Stomach (tissue), 9 donors: ENCODE results near the gene GRK3. TPM values are rescaled to one million over a fixed set of nuclear protein-coding genes. Genes with fewer than 3 reads are reported as not detected.

Experiments
- DNase-seq, 2 donors: peaks; one replicate each; pipeline versions ENCODE4 v3.0.0 to v3.0.0-alpha.2; 2013 to 2019
- H3K27ac ChIP-seq, 5 donors: fragments of 200-600 bp in 4 of 5; sonication (generic) in 4 of 5; one replicate each; pipeline ENCODE4 v1.5.1; 2013 to 2019; ENCODE audit warnings: mild to moderate bottlenecking in 1 of 5, moderate library complexity in 1 of 5
- H3K27me3 ChIP-seq, 3 donors: fragments of 200-600 bp; sonication (generic); one replicate each; pipeline ENCODE4 v1.5.1; 2017 to 2019; ENCODE audit warnings: mixed run types in 1 of 3
- H3K36me3 ChIP-seq, 4 donors: fragments of 200-600 bp; sonication (generic); 1 replicate in 3 of 4; 2 replicates in 1 of 4; pipeline ENCODE4 v1.5.1; 2016 to 2019
- H3K4me1 ChIP-seq, 4 donors: fragments of 200-600 bp; sonication (generic); one replicate each; pipeline ENCODE4 v1.5.1; 2016 to 2019
- H3K4me3 ChIP-seq, 4 donors: fragments of 200-600 bp; sonication (generic) in 3 of 4; one replicate each; pipeline ENCODE4 v1.5.1; 2016 to 2019; ENCODE audit warnings: mild to moderate bottlenecking in 1 of 4
- H3K9me3 ChIP-seq, 4 donors: fragments of 200-600 bp; sonication (generic); one replicate each; pipeline ENCODE4 v1.5.1; 2016 to 2019
- EP300 ChIP-seq: sonication (generic); formaldehyde crosslinking; IDR thresholded peaks from one replicate; pipeline ENCODE4 v1.6.1; 2017; ENCODE audit warnings: antibody characterized with exemption
- POLR2A ChIP-seq, 4 donors: fragments of 450-650 bp; IDR thresholded peaks; one replicate each; pipeline ENCODE4 v1.6.1; 2016; ENCODE audit warnings: antibody characterized with exemption in 4 of 4, control low read depth in 2 of 4, mild to moderate bottlenecking in 1 of 4, moderate library complexity in 1 of 4
- POLR2AphosphoS5 ChIP-seq, 3 donors: sonication (generic); formaldehyde crosslinking; IDR thresholded peaks; one replicate each; pipeline ENCODE4 v1.6.1; 2016; ENCODE audit warnings: antibody characterized with exemption in 3 of 3
- WGBS, 5 donors: extraction: QIAGEN DNeasy Blood & Tissue Kit in 3 of 5; methylation state at CpG; one replicate each; pipeline versions ENCODE4 v1.1.5 to v1.1.7; 2013 to 2018; 5-methylcytosine and 5-hydroxymethylcytosine counted together
- intact Hi-C: fragments of 100-400 bp; cut with DNase I; formaldehyde crosslinking; loops from one replicate; pipeline ENCODE4 v1.15.1; 2023; ENCODE audit warnings: low total_unique reads
- polyA plus RNA-seq, 3 donors: library from polyadenylated mRNA; stranded (reverse); fragments of 200-250 nt; gene quantifications; one replicate each; pipeline ENCODE4 v1.2.3, GENCODE V29; 2013
- total RNA-seq, 5 donors: library from RNA; depleted of rRNA; stranded (reverse); fragments of >200 nt; gene quantifications; one replicate each; pipeline versions ENCODE4 v1.1.0 to v1.2.3, GENCODE V29; 2014 to 2016
- TF ChIP-seq, protein P1 (sequence below), 7 experiments: fragments of 450-650 bp in 4 of 7; fragments of 200-600 bp in 3 of 7; sonication (generic) in 3 of 7; IDR thresholded peaks; one replicate each; pipeline ENCODE4 v1.5.1; 2016 to 2019; ENCODE audit warnings: antibody characterized with exemption in 7 of 7, control low read depth in 2 of 7, mild to moderate bottlenecking in 1 of 7
- donor health status: healthy with polysubstance abuse.
- donor health status: Bipolar disorder and iron deficiency.
- donor health status: healthy.

The GRK3 gene
- total and polyA plus RNA-seq, 8 donors: 0.87 to 29.5 (median 4.1) TPM

DNA sequence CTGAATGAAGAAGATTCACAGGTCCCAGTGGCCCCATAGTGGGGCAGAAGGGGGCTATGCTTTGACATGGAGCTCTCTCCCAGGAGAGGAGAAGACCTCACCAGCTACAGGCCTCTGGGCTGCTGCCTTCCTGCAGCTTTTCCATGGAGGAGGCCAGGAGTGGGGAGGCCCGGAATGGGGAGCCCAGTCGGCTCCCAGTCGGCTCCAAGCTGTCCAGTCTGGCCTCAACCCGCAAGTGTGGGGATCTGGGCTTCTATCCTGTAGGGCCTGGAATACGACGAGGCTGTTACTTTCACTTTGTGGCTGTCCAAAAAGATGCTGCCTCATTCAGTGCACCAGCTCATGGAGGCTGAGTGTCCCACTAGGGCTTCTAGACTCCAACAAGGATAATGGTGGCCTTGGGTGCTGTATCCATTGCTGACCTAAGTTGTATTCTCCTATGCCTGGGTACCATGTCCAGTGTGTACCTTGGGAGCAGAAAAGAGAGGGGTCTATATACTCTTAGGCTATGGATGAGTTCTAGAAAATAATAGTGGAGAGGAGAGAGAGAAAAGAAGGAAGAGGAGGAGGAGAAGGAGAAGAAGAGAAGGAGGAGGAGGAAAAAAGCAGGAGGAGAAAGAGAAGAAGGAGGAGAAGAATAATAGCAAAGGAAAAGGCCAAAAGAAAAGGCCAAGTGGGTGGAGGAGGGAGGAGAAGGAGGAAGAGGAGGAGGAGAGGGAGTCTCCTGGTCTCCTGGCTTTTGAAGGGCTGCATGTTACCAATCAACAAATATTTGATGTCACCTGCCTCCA lies 178.6 kb downstream of the GRK3 start:
- Histone ChIP-seq H3K27me3 (peaks cover 0 to 20% (median 0%) of the 10 kb centered on the region in 3 donors), H3K9me3 (no peaks in the 10 kb centered on the region), H3K4me3 (no peak overlapping the region), H3K36me3 (no peaks in the 10 kb centered on the region), H3K4me1 (peaks cover 0 to 11% (median 0%) of the 10 kb centered on the region in 4 donors), H3K27ac (no peak overlapping the region)
- no peak for DNase-seq
- intact Hi-C loops: no loop called here
- TF ChIP-seq POLR2AphosphoS5 (IDR thresholded peaks at IDR 0.05): no peak
- no peak for TF ChIP-seq EP300
- TF ChIP-seq, protein P1, sequence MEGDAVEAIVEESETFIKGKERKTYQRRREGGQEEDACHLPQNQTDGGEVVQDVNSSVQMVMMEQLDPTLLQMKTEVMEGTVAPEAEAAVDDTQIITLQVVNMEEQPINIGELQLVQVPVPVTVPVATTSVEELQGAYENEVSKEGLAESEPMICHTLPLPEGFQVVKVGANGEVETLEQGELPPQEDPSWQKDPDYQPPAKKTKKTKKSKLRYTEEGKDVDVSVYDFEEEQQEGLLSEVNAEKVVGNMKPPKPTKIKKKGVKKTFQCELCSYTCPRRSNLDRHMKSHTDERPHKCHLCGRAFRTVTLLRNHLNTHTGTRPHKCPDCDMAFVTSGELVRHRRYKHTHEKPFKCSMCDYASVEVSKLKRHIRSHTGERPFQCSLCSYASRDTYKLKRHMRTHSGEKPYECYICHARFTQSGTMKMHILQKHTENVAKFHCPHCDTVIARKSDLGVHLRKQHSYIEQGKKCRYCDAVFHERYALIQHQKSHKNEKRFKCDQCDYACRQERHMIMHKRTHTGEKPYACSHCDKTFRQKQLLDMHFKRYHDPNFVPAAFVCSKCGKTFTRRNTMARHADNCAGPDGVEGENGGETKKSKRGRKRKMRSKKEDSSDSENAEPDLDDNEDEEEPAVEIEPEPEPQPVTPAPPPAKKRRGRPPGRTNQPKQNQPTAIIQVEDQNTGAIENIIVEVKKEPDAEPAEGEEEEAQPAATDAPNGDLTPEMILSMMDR (IDR thresholded peaks at IDR 0.05): no peak
- TF ChIP-seq POLR2A (IDR thresholded peaks at IDR 0.05): no peak
- 83 to 94% (median 86%) methylated on average over 5 to 6 of the region's 6 CpGs for WGBS, 5 donors

DNA sequence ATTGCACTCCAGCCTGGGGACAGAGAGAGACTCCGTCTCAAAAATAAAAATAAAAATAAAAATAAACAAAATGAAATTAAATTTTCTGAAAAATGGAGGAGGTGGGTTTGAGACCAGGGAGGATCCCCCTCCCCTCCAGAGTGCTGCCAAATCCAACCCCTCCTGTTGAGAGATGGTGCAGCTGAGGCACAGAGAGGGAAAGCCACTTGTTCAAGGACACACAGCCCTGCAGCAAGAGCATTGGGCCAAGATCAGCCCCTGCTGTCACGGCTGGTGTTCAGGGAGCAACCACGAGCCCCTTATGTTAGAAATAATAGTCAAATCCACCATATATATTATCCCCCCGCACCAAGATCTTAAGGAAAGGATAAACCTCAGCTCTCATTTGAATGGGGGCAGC lies 180.2 kb downstream of the GRK3 start:
- Histone ChIP-seq H3K4me3 (no peak overlapping the region), H3K27ac (no peak overlapping the region), H3K36me3 (no peaks in the 10 kb centered on the region), H3K27me3 (peaks cover 0 to 20% (median 0%) of the 10 kb centered on the region in 3 donors), H3K4me1 (peaks cover 0 to 18% (median 0%) of the 10 kb centered on the region in 4 donors), H3K9me3 (no peaks in the 10 kb centered on the region)
- WGBS, 5 donors: 81 to 91% (median 87%) methylated on average over 4 of the region's 4 CpGs
- intact Hi-C loops: no loop called here
- TF ChIP-seq EP300 (no peak), POLR2A (IDR thresholded peaks at IDR 0.05) (no peak), POLR2AphosphoS5 (IDR thresholded peaks at IDR 0.05) (no peak)
- TF ChIP-seq, protein P1 (IDR thresholded peaks at IDR 0.05): no peak
- no peak for DNase-seq

DNA sequence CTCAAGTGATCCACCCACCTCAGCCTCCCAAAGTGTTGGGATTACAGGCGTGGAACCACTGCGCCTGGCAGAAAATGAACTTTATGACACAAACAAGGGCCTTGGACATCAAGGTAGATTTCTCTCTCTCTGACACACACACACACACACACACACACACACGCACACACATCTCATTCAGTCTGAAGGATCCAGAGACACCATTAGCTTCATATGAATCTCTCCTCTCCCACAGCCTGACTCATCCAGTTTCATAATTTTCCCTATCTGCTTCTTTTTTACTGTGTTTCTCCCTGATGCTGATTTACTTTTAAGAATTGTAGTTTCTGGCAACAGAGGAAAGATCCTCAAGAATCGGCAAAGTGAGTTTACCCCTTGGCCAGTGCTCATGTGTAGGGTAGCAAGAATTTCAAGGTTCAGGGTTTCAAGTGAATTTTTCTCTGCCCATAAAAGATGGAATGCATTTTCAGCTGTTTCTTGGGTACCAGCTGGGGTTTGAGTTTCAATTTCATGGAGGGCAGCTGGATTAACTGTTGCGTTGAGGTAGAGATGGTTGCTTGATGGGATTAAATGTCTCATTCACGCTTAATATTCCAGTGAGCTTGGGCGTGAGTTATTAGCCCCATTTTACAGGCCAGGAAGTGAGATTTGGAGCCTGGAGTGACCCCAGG lies 181.0 kb downstream of the GRK3 start:
- H3K27ac ChIP-seq: peak overlapping the region in 2 of 5 donors; percentile 40 to 62
- peaks cover 0 to 18% (median 0%) of the 10 kb centered on the region in 4 donors for H3K4me1 ChIP-seq
- 75 to 90% (median 84%) methylated on average over 7 of the region's 7 CpGs for WGBS, 5 donors
- intact Hi-C loops: no loop called here
- H3K9me3 ChIP-seq: no peaks in the 10 kb centered on the region
- H3K36me3 ChIP-seq: no peaks in the 10 kb centered on the region
- peaks cover 0 to 20% (median 0%) of the 10 kb centered on the region in 3 donors for H3K27me3 ChIP-seq
- H3K4me3 ChIP-seq: no peak overlapping the region
- DNase-seq: no peak
- no peak for TF ChIP-seq EP300
- no peak for TF ChIP-seq POLR2A (IDR thresholded peaks at IDR 0.05)
- no peak for TF ChIP-seq POLR2AphosphoS5 (IDR thresholded peaks at IDR 0.05)
- TF ChIP-seq, protein P1 (IDR thresholded peaks at IDR 0.05): no peak

DNA sequence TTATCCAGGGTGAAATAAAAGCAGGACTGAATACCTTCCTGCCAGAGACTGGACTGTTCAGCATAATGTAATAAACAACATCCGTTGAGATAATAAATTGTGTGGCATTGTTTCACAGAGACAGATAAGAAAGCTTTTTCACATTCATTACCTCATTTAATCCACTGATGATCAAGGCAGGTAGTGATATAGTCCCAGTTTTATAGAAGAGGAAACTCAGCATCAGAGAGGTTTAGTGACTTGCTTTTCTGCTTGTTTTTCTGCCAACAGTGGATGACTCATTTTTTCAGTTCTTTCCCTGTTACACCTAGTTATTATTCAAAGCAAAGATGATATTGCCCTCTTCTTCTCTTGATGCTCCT lies 181.5 kb downstream of the GRK3 start:
- Histone ChIP-seq H3K4me1 (peaks cover 0 to 18% (median 0%) of the 10 kb centered on the region in 4 donors), H3K36me3 (no peaks in the 10 kb centered on the region), H3K27ac (peak overlapping the region in 3 of 5 donors; percentile 14 to 62 (median 40)), H3K4me3 (no peak overlapping the region), H3K27me3 (peaks cover 0 to 20% (median 0%) of the 10 kb centered on the region in 3 donors), H3K9me3 (no peaks in the 10 kb centered on the region)
- no peak for DNase-seq
- intact Hi-C loops: no loop called here
- 0 to 44% (median 33%) methylated on average over 1 of the region's 1 CpG for WGBS, 5 donors
- TF ChIP-seq POLR2A (IDR thresholded peaks at IDR 0.05) (no peak), POLR2AphosphoS5 (IDR thresholded peaks at IDR 0.05) (no peak), EP300 (no peak)
- TF ChIP-seq, protein P1 (IDR thresholded peaks at IDR 0.05): no peak
